Osteocyte (in vitro differentiated cells): ENCODE measurements around the gene SLC7A7. TPM values are rescaled to one million over a fixed set of nuclear protein-coding genes. Genes with fewer than 3 reads are reported as not detected.
"Not testable (repeated sequence)": the region's sequence is repeated elsewhere in the genome, so short reads cannot be mapped to it uniquely, and the experiment has no call there.

Source experiments
- DNase-seq: peaks from one replicate; pipeline ENCODE4 v3.0.0; 2021; ENCODE audit warnings: mixed read lengths; ENCODE audit not compliant: unreplicated experiment; ENCODE audit errors: extremely low spot score
- H3K27ac Mint-ChIP-seq: one replicate; pipeline ENCODE4 v1.8.0; 2021; ENCODE audit warnings: mild to moderate bottlenecking, mixed read lengths; ENCODE audit not compliant: unreplicated experiment
- H3K27me3 Mint-ChIP-seq: one replicate; pipeline ENCODE4 v1.8.0; 2021; ENCODE audit warnings: mixed read lengths; ENCODE audit not compliant: unreplicated experiment
- H3K36me3 Mint-ChIP-seq: one replicate; pipeline ENCODE4 v1.8.0; 2021; ENCODE audit warnings: mixed read lengths; ENCODE audit not compliant: unreplicated experiment
- H3K4me1 Mint-ChIP-seq: one replicate; pipeline ENCODE4 v1.8.0; 2021; ENCODE audit warnings: mixed read lengths; ENCODE audit not compliant: unreplicated experiment
- H3K4me3 Mint-ChIP-seq: one replicate; pipeline ENCODE4 v1.8.0; 2021; ENCODE audit warnings: mild to moderate bottlenecking, moderate library complexity, mixed read lengths; ENCODE audit not compliant: unreplicated experiment
- H3K9me3 Mint-ChIP-seq: one replicate; pipeline ENCODE4 v1.8.0; 2021; ENCODE audit warnings: mixed read lengths; ENCODE audit not compliant: unreplicated experiment
- total RNA-seq: library from RNA; stranded (reverse); gene quantifications from 2 replicates; pipeline ENCODE4 v1.2.1, GENCODE V29; 2021
- TF ChIP-seq, protein P1 (sequence below): fragments of 200-600 bp; sonication (generic); IDR thresholded peaks from 2 replicates; pipeline ENCODE4 v1.5.0; 2021; ENCODE audit warnings: antibody characterized with exemption, mild to moderate bottlenecking, moderate library complexity

The SLC7A7 gene
- total RNA-seq, 1 donor from 2014 or later, result 1.6 TPM

DNA sequence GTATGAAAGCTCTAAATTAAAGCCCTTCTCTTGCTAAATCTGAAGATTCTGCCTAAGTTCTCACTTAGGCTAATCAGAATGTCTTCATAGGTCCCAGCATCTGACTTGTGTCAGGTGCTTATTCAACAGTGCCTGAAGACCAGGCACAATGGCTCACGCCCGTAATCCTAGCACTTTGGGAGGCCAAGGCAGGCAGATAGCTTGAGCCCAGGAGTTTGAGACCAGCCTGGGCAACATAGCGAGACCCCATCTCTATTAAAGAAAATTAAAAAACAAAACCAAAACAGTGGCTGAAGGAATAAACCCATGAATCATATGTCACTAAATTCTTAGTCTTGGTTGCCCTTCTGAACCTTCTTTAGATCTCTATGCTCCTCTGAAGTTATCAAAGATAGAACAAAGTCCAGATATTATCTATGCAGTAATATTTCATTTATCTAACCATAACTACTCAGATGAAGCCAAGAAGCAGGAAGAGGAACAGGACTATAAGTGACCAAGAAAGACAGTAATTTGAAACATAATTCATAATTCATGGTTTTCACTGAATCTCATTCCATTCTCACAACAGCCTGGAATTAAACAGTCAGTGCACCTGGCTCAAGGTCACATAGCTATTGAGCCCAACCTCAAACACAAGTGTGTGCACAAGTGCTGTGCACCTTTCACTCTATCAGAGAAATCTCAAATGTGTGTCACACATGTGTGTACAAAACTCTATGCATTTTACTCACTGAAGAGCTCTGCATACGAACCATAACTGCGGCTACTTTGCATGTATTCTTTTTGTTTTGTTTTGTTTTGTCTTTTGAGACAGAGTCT is 6.6 kb downstream of the SLC7A7 start:
- no peak for DNase-seq
- Mint-ChIP-seq H3K9me3 (no peaks in the 10 kb centered on the region), H3K27ac (no peak overlapping the region), H3K36me3 (no peaks in the 10 kb centered on the region), H3K4me1 (no peaks in the 10 kb centered on the region), H3K4me3 (no peak overlapping the region), H3K27me3 (peaks cover 6% of the 10 kb centered on the region)
- TF ChIP-seq, protein P1, sequence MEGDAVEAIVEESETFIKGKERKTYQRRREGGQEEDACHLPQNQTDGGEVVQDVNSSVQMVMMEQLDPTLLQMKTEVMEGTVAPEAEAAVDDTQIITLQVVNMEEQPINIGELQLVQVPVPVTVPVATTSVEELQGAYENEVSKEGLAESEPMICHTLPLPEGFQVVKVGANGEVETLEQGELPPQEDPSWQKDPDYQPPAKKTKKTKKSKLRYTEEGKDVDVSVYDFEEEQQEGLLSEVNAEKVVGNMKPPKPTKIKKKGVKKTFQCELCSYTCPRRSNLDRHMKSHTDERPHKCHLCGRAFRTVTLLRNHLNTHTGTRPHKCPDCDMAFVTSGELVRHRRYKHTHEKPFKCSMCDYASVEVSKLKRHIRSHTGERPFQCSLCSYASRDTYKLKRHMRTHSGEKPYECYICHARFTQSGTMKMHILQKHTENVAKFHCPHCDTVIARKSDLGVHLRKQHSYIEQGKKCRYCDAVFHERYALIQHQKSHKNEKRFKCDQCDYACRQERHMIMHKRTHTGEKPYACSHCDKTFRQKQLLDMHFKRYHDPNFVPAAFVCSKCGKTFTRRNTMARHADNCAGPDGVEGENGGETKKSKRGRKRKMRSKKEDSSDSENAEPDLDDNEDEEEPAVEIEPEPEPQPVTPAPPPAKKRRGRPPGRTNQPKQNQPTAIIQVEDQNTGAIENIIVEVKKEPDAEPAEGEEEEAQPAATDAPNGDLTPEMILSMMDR, result no peak

GRCh38 chr14:22807432-22808087 is 7.7 kb downstream of the SLC7A7 start:
- no peaks in the 10 kb centered on the region for H3K36me3 Mint-ChIP-seq
- DNase-seq, result no peak
- no peaks in the 10 kb centered on the region for H3K9me3 Mint-ChIP-seq
- H3K4me1 Mint-ChIP-seq, result no peaks in the 10 kb centered on the region
- peaks cover 10% of the 10 kb centered on the region for H3K27me3 Mint-ChIP-seq
- H3K4me3 Mint-ChIP-seq, result no peak overlapping the region
- TF ChIP-seq, protein P1, result no peak
- H3K27ac Mint-ChIP-seq, result no peak overlapping the region

- not testable (repeated sequence) for H3K36me3 Mint-ChIP-seq, H3K27ac Mint-ChIP-seq, H3K9me3 Mint-ChIP-seq, H3K4me1 Mint-ChIP-seq, DNase-seq, H3K4me3 Mint-ChIP-seq
- H3K27me3 Mint-ChIP-seq, result peaks cover 15% of the 10 kb centered on the region
Measured at GRCh38 chr14:22805235-22805634, 10.0 kb downstream of the SLC7A7 start.

DNA sequence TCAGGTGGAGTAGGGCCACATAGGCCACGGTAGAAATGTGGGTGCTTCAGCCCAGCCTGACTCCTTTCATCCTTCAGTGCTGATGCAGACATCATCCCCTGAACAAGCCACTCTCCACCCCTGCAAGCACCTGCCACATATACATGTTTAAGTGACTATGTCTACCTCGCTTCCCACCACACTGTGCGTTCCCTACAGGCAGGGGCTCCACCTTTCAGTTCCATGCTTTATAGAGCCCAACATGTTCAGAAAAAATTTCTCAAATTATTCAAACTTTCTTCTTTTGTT is 11.6 kb downstream of the SLC7A7 start:
- TF ChIP-seq, protein P1, result no peak
- no peak overlapping the region for H3K4me3 Mint-ChIP-seq
- no peaks in the 10 kb centered on the region for H3K4me1 Mint-ChIP-seq
- H3K9me3 Mint-ChIP-seq, result no peaks in the 10 kb centered on the region
- H3K36me3 Mint-ChIP-seq, result no peaks in the 10 kb centered on the region
- no peak for DNase-seq
- no peak overlapping the region for H3K27ac Mint-ChIP-seq
- H3K27me3 Mint-ChIP-seq, result peaks cover 26% of the 10 kb centered on the region

DNA sequence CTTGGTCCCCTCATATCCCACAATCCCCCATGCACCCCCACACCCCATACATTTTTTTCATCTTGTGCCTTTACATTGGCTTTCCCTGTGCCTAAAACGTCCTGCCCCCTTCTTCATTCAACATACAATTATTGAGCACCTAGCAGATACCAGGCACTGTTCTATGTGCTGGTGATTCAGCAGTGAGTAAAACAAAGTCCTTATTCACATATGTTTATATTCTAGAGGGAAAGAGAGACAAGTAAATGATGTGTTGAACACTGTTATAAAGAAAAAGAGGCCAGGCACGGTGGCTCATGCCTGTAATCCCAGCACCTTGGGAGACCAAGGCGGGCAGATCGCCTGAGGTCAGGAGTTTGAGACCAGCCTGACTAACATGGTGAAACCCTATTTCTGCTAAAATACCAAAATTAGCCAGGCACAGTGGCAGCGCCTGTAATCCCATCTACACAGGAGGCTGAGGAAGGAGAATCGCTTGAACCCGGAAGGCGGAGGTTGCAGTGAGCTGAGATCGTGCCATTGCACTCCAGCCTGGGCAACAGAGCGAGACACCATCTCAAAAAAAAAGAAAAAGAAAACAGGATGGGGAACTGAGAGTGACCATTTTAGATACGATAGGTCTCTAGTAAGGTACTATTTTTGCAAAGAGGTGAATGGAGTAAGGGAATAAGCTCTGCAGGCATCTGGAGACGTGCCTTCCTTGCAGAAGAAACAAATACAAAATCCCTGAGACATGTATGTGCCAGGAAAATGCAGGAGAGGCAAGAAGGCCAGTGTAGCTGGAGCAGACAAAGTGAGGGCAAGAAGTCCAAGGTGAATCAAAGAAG is 12.2 kb downstream of the SLC7A7 start:
- Mint-ChIP-seq H3K4me3 (no peak overlapping the region), H3K36me3 (no peaks in the 10 kb centered on the region), H3K27ac (no peak overlapping the region), H3K9me3 (no peaks in the 10 kb centered on the region), H3K4me1 (no peaks in the 10 kb centered on the region), H3K27me3 (peaks cover 31% of the 10 kb centered on the region)
- TF ChIP-seq, protein P1, result no peak
- DNase-seq, result no peak
